Posterior cingulate gyrus (tissue), 11 donors: ENCODE results near the gene CNGA3.
A peak's percentile ranks its signal among the peaks of the same experiment; 100 is the strongest.

Source experiments
- DNase-seq, 10 donors: peaks; one replicate each; pipeline versions ENCODE4 v3.0.0 to v3.0.0-alpha.2; 2020 to 2021; ENCODE audit warnings: mixed read lengths in 3 of 10
- intact Hi-C: fragments of 100-400 bp; cut with DNase I; formaldehyde crosslinking; loops from one replicate; pipeline ENCODE4 v1.15.1; 2023

CNGA3 gene

GRCh38 chr2:98324181-98324580 lies 22.1 kb upstream of the CNGA3 start:
- DNase-seq, result no peak
- intact Hi-C loops, result no loop called here

GRCh38 chr2:98327776-98328175 lies 18.5 kb upstream of the CNGA3 start:
- intact Hi-C loops, result no loop called here
- no peak for DNase-seq

GRCh38 chr2:98329549-98329948 lies 16.7 kb upstream of the CNGA3 start:
- intact Hi-C loops, result no loop called here
- DNase-seq, result no peak

GRCh38 chr2:98332989-98333388 lies 13.3 kb upstream of the CNGA3 start:
- intact Hi-C loops, result no loop called here
- DNase-seq, result no peak

- intact Hi-C loops, result no loop called here
- DNase-seq, result no peak
Measured at GRCh38 chr2:98333922-98334321, 12.3 kb upstream of the CNGA3 start.

- intact Hi-C loops, result no loop called here
- DNase-seq, result no peak
Measured at GRCh38 chr2:98334439-98335078, 11.7 kb upstream of the CNGA3 start.

- DNase-seq, result no peak
- intact Hi-C loops, result no loop called here
Measured at GRCh38 chr2:98335271-98335670, 11.0 kb upstream of the CNGA3 start.

- intact Hi-C loops, result no loop called here
- no peak for DNase-seq
Measured at GRCh38 chr2:98341241-98341640, 5.0 kb upstream of the CNGA3 start.

GRCh38 chr2:98343285-98343684 lies 3.0 kb upstream of the CNGA3 start:
- DNase-seq, result no peak
- intact Hi-C loops, result no loop called here

GRCh38 chr2:98347298-98348065 lies 1.2 kb downstream of the CNGA3 start:
- DNase-seq, result peak in 1 of 10 donors; percentile 69
- intact Hi-C loops, result no loop called here

GRCh38 chr2:98348066-98348561 lies 1.9 kb downstream of the CNGA3 start:
- DNase-seq, result peak in 6 of 10 donors; percentile 36 to 91 (median 63)
- intact Hi-C loops, result no loop called here

- intact Hi-C loops, result no loop called here
Measured at GRCh38 chr2:98350411-98350810, 4.2 kb downstream of the CNGA3 start.

GRCh38 chr2:98355881-98356280 lies 9.6 kb downstream of the CNGA3 start:
- intact Hi-C loops, result no loop called here
- no peak for DNase-seq

More at GRCh38 chr2:98350411-98350810, 4.2 kb downstream of the CNGA3 start:
- DNase-seq, result no peak

GRCh38 chr2:98356729-98357128 lies 10.5 kb downstream of the CNGA3 start:
- intact Hi-C loops, result no loop called here
- DNase-seq, result no peak

GRCh38 chr2:98357849-98358248 lies 11.6 kb downstream of the CNGA3 start:
- DNase-seq, result no peak
- intact Hi-C loops, result no loop called here

- intact Hi-C loops, result no loop called here
- DNase-seq, result no peak
Measured at GRCh38 chr2:98359986-98360385, 13.7 kb downstream of the CNGA3 start.

GRCh38 chr2:98367721-98368120 lies 21.5 kb downstream of the CNGA3 start:
- no peak for DNase-seq
- intact Hi-C loops, result no loop called here

GRCh38 chr2:98369710-98370239 lies 23.5 kb downstream of the CNGA3 start:
- intact Hi-C loops, result loop anchor here (10.0 kb wide), 1 partner anchor 195 kb away; no protein-coding TSS in a partner anchor
- DNase-seq, result no peak

- intact Hi-C loops, result loop anchor here (10.0 kb wide), 1 partner anchor 197 kb away; no protein-coding TSS in a partner anchor
- DNase-seq, result no peak
Measured at GRCh38 chr2:98372121-98372520, 25.9 kb downstream of the CNGA3 start.

- intact Hi-C loops, result loop anchor here (10.0 kb wide), 1 partner anchor 198 kb away; no protein-coding TSS in a partner anchor
- no peak for DNase-seq
Measured at GRCh38 chr2:98372579-98372978, 26.3 kb downstream of the CNGA3 start.

GRCh38 chr2:98374286-98374685 lies 28.0 kb downstream of the CNGA3 start:
- intact Hi-C loops, result loop anchor here (10.0 kb wide), 1 partner anchor 199 kb away; no protein-coding TSS in a partner anchor
- no peak for DNase-seq
